Dermis blood vessel endothelial cell (primary cell): ENCODE measurements around the gene VASP. TPM values are rescaled to one million over a fixed set of nuclear protein-coding genes. Genes with fewer than 3 reads are reported as not detected.
A peak's percentile ranks its signal among the peaks of the same experiment; 100 is the strongest.

Experiments used
- DNase-seq: peaks from one replicate; pipeline ENCODE4 v3.0.0; 2010
- total RNA-seq: library from RNA; depleted of rRNA; stranded (reverse); fragments of >200 nt; gene quantifications from 2 replicates; pipeline ENCODE4 v1.2.3, GENCODE V29; 2014

The VASP gene
- total RNA-seq, 1 donor from 2014 or later: 93.9 TPM

DNA sequence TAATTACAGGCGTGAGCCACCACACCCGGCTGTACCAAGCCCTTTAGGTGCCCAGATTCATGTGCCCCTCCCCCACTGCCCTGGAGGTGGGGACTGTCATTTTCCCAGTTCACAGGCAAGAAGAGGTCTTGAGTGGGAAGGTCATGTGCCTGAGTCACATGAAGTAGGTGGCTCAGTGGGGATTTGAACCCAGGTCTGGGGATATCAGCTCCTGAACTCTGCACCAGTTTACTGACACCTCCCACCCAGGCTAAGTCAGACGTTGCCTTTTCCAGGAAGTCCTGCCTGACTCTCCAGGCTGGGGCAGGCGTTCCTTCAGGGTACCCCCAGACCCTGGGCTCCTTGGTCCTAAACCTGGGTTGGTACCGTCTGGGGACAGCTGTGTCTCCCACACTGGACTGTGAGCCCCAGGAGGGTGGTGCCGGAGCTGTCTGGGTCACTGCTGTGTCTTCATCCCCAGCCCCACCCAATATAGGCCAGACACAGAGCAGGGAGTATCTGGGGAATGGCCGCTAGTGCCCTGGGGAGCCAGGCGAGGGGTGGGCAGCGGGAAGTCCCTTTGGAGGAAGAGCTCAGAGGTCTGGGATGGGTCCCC lies 8.6 kb downstream of the VASP start:
- no peak for DNase-seq

GRCh38 chr19:45517238-45517637 lies 10.0 kb downstream of the VASP start:
- no peak for DNase-seq

DNA sequence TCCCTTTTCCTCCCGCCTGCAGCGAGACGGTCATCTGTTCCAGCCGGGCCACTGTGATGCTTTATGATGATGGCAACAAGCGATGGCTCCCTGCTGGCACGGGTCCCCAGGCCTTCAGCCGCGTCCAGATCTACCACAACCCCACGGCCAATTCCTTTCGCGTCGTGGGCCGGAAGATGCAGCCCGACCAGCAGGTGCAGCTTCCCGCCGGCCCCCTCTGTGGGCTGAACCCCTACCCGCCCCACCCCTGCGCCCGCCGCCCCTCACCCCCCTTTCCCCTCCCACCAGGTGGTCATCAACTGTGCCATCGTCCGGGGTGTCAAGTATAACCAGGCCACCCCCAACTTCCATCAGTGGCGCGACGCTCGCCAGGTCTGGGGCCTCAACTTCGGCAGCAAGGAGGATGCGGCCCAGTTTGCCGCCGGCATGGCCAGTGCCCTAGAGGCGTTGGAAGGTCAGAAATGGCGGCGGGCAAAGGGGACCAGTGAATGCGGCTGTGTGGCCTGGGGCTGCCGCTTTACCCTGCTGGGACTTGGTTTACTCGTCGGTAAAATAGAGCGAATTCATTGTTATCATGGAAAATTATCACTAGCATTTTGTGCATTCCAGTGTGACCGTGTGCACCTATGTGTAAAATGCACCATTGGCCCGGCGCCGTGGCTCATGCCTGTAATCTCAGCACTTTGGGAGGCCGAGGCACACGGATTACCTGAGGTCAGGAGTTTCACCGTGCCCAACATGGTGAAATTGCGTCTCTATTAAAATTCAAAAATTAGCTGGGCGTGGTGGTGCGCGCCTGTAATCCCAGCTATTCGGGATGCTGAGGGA lies 10.6 kb downstream of the VASP start:
- DNase-seq: no peak

DNA sequence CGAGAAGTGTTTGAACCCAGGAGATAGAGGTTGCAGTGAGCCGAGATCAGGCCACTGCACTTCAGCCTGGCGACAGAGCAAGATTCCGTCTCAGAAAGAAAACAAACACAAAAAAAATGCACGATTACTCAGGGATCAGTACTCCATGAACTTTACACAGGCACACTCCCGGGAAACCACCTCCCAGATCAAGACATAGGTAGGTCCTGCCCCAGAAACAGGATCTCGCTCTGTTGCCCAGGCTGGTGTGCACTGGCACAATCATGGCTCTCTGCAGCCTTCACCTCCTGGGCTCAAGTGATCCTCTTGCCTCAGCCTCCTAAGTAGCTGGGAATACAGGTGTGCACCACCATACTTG lies 11.2 kb downstream of the VASP start:
- DNase-seq: no peak

GRCh38 chr19:45522010-45522941 lies 15.0 kb downstream of the VASP start:
- DNase-seq: no peak

DNA sequence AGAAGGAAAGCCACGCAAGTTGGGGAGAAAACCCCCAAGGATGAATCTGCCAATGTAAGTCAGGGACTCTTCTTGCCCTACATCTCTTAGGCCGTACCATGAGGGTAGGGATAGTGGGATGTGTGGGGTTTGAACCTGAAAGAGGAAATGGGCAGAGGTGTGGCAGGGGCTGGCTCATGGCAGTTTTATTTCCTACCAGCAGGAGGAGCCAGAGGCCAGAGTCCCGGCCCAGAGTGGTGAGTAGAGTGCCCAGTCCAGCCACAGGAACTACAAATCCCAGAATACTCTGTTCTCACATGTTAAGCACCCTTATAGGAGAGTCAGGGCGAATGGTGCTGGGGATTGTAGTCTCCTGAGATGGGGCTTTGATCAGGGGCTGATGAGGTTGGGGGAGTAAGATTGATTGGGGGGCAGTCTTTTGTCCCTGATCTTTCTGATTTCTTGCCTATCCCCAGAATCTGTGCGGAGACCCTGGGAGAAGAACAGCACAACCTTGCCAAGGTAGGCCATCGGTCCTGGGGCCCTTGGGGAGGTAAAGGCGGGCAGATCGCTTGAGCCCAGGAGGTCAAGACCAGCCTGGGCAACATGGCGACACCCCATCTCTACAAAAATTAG lies 16.5 kb downstream of the VASP start:
- DNase-seq: peak; percentile 89

DNA sequence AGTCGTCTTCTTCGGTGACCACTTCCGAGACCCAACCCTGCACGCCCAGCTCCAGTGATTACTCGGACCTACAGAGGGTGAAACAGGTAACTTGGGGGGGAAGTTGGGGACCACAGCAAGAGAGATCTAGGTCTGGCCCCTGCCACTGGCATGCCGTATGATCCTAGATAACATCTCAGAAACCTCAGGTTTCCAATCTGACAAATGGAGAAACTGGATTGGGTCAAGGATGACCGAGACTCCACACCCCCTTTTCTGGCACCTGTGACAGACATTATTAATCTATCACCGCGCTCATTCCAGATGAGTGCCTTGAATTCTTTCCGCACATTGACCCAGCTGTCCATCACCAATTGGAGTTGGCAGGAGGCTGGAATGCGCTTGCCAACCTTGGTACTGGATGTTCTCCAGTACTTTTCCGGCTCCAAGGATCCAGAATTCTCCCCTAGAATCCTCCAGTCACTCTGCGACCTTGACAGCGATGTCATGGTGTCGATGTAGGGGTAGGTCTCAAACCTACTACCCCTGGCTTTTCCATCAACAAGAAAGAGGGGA lies 17.4 kb downstream of the VASP start:
- DNase-seq: no peak

DNA sequence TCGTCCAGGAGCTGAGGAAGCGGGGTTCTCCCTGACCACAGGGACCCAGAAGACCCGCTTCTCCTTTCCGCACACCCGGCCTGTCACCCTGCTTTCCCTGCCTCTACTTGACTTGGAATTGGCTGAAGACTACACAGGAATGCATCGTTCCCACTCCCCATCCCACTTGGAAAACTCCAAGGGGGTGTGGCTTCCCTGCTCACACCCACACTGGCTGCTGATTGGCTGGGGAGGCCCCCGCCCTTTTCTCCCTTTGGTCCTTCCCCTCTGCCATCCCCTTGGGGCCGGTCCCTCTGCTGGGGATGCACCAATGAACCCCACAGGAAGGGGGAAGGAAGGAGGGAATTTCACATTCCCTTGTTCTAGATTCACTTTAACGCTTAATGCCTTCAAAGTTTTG lies 18.9 kb downstream of the VASP start:
- peak; percentile 68 for DNase-seq

DNA sequence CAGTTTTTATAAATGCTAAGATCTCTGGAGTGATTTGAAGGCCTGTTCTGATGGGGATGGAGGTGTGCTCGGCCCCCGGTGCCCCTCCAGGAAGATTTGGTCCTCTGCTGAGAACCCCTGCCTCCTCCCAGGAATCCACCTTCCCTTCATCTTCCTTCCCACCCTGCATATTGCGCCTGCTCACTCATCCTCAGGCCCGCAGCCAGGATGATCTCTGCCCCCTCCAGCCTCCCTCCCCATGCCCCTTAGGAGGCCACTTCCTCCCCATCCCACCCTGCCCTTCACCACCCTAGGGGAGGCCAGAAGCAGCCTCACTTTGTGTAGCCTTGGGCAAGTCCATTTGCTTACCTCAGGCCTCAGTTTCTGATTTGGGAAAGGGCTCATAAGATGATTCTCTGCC lies 19.7 kb downstream of the VASP start:
- DNase-seq: no peak

- no peak for DNase-seq
Measured at GRCh38 chr19:45527731-45528130, 20.5 kb downstream of the VASP start.

GRCh38 chr19:45528149-45528743 lies 21.0 kb downstream of the VASP start:
- DNase-seq: peak; percentile 27

GRCh38 chr19:45528744-45529419 lies 21.6 kb downstream of the VASP start:
- DNase-seq: no peak

DNA sequence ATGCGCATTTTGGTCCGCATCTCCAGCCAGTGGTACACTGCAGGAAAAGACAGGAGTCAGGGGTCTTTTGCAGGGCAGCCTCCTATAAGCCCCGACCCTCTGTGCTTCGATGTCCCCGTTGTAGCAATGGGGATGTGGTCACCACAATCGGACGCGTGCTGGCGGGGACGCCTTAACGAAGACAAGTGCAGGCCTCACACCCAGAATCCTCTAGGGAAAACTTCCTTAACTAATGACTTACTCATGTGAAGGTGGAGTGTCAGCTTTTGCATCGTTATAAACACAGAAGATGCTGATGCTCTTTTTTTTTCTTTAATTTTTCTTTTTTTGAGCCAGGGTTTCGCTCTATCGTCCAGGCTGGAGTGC lies 22.1 kb downstream of the VASP start:
- DNase-seq: no peak

- no peak for DNase-seq
Measured at GRCh38 chr19:45531349-45531748, 24.1 kb downstream of the VASP start.

DNA sequence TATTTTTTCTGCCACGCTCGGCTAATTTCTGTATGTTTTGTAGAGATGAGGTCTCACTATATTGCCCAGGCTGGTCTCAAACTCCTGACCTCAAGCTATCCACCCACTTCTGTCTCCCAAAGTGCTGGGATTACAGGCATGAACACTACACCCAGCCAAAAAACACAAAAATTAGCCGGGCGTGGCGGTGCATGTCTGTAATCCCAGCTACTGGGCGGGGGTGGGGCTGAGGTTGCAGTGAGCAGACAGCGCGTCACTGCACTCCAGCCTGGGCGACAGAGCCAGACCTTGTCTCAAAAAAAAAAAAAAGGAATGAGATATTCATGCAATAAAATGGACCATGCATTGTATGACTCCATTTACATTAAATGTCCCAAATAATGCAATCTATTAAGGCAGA lies 32.2 kb downstream of the VASP start:
- no peak for DNase-seq

DNA sequence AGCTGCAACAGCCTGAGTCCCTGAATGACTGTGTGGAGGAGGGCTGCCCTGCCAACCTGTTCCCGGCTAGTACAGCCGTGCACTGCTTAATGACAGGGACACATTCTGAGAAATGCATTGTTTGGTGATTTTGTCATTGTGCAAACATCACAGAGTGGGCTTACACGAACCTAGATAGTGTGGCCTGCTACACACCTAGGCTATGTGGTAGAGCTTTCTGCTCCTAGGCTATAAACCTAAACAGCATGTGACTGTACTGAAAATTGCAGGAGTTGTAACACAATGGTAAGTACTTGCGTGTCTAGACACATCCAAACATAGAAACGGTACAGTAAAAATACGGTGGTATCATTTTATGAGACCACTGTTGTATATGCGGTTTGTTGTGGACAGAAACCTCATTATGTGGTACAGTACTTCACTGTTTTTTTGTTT lies 35.0 kb downstream of the VASP start:
- DNase-seq: no peak

- no peak for DNase-seq
Measured at GRCh38 chr19:45547211-45547770, 40.0 kb downstream of the VASP start.

DNA sequence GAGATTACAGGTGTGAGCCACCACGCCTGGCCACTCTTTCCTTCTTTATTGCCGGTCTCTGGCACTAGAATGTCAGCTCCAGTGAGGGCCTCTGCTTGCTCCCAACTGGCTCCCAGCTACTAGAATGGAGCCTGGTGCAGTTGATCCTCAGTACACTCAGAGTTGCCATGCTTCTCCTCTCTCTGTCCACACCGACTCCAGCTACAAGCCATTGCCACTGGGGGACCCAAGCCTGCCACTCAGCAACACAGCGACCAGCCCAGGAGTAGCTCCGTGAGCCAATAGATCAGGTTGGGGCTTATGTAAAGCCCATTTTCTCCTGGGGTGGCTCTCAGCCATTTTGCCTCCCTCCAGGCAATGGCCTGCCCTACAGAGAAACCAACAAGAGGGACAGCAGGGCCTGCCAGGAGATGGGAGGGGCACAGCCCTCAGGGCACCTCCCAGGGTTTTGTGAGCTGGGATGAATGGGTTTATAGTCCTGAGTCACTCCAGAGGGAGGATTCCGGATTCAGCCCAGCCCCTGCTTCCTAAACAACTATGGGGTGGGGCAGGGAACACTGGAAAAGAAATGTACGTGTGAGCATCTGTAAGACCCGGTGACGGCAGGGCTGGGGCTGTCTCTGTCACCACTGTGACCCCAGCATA lies 40.8 kb downstream of the VASP start:
- DNase-seq: peak; percentile 43

DNA sequence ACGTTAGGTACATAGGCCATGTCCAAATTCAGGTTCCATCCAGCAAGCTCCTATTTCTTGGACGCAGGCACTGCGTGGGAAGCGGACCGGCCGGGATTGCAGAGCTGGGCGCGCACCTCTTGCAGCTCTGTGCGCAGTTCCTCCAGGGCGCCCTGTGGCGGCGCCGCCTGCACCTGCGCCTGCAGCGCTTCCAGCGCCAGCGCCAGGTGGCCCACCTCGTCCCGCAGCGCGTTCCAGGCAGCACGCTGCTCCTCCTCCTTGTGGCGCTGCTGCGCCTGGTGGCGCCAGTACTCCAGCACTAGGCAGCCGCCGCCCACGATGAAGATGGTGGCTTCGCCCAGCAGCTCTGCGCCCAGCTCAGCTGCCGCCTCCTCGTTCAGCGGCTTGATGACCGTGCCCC lies 46.2 kb downstream of the VASP start:
- DNase-seq: no peak

- DNase-seq: no peak
Measured at GRCh38 chr19:45554481-45554880, 47.2 kb downstream of the VASP start.

DNA sequence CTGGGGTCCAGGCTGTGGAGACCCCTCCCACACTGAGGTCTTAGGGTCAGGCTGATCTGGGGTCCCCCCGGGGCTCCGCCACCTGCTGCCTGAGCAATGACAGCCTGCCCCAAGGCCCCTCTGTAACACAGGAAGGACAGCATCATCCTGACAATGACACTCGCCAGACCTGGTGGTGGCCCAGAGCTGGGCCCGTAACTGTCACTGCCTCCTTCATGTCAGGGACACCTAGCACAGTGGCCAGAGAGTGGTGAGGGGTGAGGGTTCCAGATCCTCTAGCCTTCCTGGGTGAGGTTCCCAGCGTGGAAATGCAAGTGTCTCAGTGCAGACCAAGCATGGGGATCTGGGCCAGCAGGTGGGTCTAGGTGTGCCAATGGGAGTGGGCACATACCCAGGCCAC lies 49.6 kb downstream of the VASP start:
- DNase-seq: no peak
